NCI-H1694 treated with DMSO at 0.1 percent for 48 hours (cell line): ENCODE data around the gene SEMG1.

Source experiments
- DNase-seq: peaks from one replicate; lab custom pipeline; 2025; lab: John Stamatoyannopoulos, UW

SEMG1 gene, protein sequence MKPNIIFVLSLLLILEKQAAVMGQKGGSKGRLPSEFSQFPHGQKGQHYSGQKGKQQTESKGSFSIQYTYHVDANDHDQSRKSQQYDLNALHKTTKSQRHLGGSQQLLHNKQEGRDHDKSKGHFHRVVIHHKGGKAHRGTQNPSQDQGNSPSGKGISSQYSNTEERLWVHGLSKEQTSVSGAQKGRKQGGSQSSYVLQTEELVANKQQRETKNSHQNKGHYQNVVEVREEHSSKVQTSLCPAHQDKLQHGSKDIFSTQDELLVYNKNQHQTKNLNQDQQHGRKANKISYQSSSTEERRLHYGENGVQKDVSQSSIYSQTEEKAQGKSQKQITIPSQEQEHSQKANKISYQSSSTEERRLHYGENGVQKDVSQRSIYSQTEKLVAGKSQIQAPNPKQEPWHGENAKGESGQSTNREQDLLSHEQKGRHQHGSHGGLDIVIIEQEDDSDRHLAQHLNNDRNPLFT

DNA sequence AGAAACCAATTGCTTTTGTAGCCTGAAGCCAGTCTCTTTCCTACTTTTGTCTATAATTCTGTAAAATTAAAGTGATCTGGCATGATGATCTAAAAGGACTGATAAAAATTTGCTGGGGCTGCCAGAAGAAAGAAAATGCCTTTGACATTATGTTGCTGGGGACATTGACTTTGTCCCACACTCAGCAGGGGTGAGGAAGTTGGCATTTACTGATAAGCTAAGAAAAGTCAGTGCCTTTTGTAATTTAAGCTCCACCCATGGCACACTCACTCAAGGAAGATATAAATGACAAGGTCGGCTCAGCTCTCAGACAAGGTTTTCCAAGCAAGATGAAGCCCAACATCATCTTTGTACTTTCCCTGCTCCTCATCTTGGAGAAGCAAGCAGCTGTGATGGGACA is at the start of gene SEMG1:
Gene SEMG1, plus strand, starts transcription at position 309 of the 400 bp plus-strand sequence. Its CDS starts 21 bp downstream, at position 330.
- DNase-seq: no peak

DNA sequence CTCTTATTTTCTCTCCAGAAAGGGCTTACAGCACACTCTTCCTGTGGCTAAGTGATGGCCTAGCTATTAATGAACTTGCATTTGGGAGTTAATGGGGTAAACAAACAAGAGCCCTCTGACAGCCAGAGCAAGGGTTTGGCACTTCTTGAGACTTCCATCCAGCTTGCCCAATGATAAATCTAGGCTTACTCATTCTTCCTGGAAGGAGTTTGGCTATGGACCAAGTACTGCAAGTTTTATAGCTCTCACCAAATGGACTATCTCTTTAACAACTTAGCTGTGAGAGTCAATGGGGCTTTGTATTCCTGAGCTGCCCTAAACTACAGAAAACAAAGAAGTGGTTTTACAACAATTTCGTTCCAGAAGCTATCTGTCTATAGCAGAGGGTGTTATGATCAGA is 48.9 kb upstream of the SEMG1 start:
- DNase-seq: no peak

DNA sequence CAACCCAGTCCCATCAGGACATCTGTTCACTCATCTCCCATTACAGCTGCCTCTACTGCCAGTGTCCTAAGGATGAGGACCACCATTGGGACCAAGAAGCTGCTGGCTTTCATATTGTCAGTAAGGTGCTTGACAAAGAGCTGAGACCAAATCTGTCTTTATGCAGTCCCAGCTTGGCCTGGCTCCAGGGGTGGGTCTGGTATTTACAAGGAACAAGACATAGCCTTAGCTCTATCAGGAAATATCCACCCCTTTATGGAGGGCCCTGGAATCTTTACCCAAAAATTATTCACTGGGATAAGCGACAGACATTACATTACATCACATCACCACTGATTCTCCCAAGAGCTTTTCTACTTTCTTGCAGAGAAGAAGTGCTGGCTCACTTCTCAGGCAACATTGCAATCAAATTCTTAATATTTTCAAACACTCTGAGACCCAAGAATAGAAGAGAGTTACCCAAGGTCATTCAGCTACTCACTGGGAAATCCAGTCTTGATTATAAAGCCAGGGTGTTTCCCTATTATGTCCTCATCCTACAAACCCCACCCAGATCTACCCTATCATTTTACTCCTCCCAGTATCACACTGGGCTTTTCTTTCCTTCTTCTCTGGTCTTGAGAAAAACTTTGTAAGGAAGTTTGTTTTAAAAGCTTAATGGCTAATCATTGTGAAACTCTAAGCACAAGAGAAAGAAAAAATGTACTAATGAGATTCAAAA is 43.6 kb upstream of the SEMG1 start:
- no peak for DNase-seq

DNA sequence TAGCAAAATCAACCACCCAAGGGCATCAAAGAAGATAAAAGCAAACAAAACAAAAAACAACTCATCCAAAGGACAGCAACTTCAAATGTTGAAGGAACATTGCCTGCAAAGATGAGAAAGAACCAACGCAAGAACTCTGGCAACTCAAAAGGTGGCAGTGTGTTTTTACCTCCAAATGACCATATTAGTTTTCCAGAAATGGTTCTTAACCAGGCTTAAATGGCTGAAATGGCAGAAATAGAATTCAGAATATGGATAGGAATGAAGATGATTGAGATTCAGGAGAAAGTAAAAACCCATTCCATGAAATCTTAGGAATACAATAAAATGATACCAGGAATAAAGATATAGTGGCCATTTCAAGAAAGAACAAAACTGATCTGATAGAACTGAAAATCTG is 41.9 kb upstream of the SEMG1 start:
- DNase-seq: no peak

DNA sequence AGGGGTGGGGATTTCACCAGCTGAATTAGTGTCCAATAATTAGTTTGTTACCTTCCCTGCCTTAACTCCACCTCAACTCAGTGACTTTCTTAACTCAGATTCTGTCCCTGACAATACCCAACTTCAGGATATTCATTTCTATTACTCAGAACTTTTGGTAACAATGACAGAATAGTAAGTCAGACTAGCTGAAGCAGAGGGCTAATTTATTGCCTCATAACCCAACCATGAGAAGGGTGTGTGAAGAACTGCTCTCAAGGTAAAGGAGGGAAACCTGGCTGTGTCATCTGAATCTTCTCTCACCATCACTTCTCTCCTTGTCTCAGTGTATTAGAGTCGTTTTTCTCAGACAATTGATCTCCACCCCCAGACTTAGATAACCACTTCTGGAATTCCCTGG is 33.3 kb upstream of the SEMG1 start:
- no peak for DNase-seq

DNA sequence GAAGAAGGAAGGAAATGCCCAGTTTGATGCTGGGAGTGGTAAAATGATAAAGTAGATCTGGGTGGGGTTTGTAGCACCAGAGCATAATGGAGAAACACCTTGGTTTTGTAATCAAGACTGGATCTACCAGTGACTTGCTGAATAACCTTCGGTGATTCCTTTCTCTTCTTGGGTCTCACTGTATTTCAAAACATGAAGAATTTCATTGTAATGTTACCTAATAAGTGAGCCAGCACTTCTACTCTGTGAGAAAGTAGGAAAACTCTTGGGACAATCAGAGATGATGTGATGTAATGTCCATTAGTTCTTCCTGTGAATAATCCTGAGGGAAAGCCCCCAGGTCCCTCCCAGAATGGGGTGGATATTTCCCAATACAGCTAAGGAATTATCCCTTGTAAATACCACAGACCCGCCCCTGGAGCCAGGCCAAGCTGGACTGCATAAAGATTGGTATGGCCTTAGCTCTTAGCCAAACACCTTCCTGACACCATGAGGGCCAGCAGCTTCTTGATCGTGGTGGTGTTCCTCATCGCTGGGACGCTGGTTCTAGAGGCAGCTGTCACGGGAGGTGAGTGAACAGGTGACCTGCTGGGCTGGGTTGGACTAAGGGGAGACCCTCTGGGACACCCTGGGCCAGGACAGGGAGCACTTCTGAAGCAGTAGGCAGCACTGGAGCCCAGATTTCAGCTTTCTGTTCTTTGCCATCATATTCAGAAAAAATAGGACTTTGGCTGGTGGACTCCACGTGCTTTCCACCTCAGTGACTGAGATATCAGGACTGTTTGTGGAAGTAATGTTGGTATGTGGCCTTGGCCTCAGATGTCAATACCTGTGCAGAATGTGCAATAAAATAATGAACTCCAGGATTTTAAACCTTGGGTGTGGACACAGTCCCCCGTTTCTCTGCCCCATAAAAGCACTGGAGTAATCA is 32.1 kb upstream of the SEMG1 start, which contains the start of gene PI3:
Gene PI3, plus strand, starts transcription at position 469 of the 931 bp plus-strand sequence. Its CDS starts 21 bp downstream, at position 490.
- no peak for DNase-seq

DNA sequence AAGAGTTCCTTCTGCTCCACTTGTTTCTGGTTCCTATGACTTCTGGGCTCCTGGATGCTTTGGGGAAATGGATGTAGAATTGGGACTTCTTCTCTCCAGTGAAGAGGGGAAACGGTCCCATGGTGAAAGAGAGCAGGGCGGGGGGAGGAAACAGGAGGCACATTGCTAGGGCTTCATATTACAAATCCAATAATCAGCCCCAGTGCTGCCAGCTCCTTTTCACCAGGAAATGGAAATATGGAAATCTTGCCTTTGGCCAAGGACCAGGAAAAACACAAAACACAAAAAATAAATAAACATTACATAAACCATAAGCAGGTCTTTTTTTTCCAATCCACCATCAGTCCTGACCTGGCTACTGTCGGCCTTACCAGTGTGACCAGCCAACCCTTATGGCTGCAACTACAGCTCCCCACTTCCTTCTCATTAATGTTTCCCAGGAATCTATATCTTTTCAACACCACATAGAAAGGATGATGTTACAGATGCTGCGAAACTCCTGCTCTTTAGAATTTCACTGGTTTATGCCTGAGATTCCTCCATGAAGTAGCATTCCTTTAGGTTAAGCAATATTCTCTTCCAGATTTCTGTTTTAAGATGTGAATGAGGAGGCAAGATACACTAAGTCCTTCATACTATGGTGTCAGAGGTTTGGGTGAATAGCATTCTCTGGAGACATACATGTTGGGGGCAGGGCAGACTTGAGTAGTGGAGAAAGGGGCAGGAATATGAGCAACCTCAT is 30.1 kb upstream of the SEMG1 start:
- DNase-seq: no peak

DNA sequence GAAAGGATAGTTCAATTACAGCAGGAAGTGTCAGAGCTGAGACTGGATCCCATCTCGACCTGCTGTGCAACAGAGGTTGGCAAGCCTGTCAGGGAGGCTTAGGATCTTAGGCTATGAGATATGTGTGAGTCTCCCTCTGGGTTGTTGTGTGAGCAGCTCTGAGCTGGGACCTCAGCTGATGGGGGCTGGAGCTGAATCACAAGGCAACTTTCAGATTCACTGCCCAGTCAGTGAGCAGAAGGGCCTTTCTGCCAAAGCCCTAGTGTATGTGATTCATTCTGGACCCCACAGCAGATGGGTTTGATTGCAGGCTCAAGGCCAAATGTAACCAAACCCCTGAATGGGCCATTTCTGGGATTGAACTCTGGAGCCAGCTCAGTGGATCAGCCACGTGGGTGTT is 27.7 kb upstream of the SEMG1 start:
- DNase-seq: no peak

DNA sequence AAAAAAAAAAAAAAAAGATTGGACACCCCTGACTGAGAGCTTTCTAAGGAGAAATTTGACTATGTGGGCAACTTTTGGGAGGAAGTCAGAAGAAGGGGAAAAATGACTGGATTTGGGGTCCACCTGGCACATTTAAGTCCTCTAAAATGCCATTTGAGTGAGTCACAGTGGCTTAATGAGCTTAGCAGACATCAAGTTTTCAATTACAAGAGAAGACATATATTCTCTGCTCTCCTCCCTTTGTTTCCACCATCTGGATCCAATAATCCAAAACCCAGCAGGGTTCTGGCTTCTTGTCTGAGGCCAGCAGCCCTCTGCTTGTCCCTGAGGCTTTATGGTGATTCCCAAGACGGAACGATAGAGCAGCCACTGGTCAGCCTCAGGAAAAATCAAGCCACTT is 25.2 kb upstream of the SEMG1 start:
- DNase-seq: no peak

DNA sequence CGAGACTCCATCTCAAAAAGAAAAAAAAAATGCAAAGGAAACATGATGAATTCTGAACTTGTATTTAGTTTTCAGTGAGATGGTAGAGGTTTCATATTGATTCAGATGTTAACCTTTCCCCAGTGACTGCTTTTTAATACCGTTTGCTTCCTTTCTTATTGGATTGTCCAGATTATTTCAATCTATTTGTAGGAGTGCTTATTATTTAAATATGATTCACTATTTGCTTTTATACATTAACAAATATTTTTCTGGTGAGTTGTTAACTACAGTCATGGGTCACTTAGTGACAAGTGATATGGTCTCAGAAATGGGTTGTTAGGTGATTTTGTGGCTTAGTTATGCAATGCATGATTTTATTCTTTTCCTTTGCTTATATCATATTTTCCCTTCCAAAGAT is 23.7 kb upstream of the SEMG1 start:
- no peak for DNase-seq

DNA sequence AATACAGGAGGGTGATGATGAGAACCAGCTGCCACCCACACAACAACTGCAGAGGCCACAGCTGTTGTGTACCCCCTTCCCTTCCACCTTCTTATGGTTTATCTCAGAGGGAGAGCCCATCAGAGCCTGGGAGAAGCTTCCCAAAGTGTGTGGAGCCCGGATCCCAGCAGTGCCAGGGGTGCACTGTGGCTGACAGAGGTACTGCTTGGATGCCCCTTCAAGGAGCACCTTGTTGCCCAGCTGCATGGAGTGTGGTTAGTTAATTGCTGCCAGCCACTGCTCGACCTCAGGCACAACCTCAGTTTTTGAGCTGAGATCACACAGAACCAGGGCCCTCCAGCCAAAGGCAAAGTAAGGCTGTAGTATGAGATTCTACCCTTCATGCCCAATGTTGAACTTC is 19.1 kb upstream of the SEMG1 start:
- DNase-seq: no peak

DNA sequence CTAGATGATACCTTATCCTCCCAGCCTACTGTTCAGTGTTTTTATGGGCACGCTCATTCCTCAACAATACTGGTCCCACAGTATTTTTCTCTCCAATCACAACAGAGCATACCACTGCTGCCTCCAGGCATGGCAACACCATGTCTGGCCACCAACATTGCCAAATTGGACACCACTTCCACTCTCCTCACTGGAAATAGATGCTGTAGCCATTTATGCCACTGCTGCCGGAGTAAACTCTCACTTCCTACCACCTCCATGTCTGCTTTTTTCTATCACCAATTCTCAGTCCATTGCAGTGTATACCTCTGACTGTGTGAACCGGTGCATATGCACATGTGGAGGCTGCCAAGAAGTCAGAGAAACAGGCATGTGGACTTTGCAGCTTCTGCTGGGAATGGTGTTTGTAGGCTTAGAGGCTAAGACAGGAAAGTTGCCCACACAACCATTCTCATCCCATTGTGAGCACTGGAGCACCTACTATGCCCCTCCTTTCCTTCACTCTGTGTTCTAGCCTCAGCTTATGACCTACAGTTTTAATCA is 17.7 kb upstream of the SEMG1 start:
- no peak for DNase-seq

DNA sequence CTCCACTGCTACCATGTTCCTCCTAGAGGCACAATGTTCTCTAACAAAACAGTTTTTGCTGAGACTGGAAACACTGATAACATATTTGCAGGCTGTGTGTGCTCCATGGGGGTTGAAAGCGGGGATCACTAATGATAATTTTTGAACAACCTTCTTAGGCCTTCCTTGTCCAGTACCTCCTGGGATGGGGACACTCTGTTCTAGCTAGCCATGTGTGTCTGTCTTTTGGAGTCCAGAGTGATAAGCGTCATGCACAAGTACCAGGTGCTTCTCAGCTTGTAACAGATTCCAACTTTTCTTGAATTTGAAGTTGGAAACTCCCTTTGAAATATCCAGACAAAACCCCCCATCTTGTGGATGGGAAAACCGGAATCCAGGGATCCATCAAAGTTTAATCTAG is 17.0 kb upstream of the SEMG1 start:
- no peak for DNase-seq

DNA sequence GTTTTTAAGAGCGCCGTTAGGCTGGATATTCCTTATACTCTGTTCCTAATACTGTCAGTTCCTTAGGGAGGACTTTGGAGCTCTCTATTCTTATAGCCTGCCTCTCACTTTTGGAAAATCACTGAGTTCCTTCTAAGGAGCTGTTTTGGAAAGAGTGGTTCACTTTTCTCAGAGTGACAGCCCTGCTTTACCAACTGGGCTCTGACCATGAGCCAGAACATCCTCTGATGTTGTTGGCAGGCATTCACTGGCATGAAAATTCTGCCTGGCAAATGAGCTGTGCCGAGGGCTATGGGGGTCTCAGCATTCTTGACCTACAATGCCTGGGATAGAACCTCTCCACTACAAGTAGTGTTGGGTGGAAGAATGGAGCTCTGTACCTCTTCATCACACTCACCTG is 14.9 kb upstream of the SEMG1 start:
- no peak for DNase-seq

DNA sequence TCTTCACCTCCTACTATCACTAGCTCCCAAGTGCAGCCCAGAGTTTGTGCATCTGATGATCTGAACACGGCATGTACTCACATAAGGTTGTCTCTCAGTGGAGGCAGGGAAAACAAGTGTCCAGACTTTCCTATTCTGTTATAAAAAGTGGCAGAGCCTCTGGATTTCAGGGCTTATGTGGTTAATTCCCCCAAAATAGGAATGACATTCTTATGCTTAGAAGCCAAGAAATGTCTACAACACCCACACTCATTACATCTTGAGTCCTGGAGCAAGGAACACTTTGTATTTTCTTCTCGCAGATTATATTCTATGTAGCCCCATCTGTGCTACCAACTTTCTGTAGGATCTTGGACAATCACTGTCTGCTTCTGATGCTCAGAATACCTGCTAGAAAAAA is 13.5 kb upstream of the SEMG1 start:
- no peak for DNase-seq

DNA sequence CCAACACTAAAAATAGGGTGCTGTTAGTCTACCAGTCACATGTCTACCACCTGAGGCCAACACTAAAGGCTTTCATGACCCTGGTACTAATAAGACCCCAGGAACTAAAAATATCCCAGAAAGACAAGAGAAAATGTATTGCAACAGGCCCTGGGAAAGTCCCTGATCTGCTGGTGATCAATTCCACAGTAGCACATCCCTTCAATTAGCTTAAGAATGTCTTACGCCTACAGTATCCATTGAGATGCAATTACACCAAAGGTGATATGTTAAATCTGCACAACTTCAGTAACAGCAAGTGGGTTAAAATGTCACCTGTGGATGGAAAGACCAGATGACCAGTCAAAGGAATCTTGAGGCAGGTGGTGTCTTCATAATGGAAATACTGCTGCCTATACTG is 3.1 kb downstream of the SEMG1 start:
- DNase-seq: no peak

DNA sequence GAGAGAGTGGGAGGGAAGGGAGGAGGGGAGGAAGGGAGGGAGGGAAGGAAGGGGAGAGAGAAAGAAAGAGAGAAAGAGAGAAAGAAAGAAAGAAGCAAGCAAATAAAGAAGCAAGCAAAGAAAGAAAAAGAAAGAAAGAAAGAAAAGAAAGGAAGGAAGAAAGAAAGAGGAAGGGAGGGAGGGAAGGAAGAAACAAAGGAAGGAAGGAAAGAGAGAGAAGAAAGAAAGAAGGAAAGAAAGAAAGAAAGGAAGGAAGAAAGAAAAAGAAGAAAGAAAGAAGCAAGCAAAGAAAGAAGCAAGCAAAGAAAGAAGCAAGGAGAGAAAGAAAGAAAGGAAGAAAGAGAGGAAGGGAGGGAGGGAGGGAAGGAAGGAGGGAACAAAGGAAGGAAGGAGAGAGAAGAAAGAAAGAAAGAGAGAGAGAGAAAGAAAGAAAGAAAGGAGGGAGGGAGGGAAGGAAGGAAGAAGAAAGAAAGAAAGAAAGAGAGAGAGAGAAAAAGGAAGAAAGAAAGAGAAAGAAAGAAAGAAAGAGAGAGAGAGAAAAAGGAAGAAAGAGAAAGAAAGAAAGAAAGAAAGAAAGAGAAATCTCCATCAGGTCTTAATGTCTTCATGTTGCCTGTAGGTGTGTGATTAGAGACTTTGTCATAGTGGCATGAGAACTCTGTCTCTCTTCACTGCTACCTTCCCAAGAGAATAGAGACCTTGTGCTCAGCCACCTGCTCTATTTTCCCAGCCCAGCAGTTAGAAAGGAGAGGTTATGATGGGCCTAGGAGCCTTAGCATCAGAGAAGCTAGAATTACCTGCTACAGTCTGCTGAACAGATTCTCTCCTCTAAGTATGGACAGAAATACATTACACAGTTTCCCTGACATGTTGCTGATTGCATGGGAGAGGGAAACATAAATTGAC is 5.0 kb downstream of the SEMG1 start:
- no peak for DNase-seq

DNA sequence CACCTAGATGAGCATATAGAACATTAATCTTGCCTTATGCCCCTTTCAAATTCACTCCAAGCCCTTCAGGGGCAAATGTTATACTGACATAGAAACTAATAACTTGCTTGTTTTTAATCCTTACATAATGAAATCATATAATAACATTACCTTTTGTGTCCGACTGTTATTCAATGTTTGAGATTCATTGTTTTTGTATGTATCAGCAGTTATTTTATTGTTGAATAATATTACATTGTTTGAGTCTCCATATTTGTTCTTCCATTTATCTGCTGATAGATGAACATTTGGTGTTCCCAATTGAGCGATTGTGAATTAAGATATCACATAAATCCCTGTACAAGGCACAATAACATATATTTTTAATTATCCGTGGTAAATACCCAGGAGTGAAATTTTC is 6.0 kb downstream of the SEMG1 start:
- DNase-seq: no peak

DNA sequence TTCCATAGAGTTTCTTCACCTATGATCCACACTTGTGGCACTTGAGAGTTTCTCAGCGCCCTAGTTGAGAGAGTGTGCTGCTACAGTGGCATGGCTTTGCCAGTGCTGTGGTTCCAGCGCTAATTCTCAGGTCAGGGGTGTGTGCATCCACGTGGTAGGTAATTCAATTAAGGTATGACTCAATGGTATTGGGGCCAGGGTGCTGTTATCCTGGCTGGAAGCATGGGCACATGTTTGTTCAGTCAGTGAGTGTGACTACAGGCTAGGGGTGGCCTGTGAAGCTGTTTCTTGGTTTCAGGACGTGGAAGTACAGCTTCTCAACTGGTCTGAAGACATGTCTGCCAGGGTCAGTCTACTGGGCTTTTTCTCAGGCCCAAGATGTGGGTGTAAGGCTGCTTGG is 11.3 kb downstream of the SEMG1 start:
- no peak for DNase-seq

DNA sequence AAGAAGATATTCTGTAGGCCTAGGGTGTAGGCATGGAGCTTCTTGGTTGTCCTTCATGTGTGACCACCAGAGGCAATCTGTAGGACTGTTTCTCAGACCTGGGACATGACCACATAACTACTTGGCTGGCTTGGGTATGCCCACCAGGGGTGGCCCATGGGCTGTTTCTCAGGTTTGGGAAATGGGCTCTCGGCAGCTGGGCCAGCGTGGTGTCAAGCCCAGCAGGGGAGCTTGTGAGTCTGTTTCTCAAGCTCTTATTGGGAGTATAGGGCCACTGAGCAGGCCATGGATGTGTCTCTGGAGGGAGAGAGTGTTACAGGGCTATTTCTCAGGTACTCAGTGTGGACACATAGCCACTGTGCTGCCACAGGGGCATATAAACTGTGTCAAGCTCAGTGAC is 11.8 kb downstream of the SEMG1 start:
- no peak for DNase-seq
